ENCODE results near the gene LBHD1. TPM values are rescaled to one million over a fixed set of nuclear protein-coding genes. Genes with fewer than 3 reads are reported as not detected.

LBHD1 gene
- total and polyA plus RNA-seq, 2 of the 4 experiments (the other 2 are of a cell fraction): 1.6 to 4.0 TPM

DNA sequence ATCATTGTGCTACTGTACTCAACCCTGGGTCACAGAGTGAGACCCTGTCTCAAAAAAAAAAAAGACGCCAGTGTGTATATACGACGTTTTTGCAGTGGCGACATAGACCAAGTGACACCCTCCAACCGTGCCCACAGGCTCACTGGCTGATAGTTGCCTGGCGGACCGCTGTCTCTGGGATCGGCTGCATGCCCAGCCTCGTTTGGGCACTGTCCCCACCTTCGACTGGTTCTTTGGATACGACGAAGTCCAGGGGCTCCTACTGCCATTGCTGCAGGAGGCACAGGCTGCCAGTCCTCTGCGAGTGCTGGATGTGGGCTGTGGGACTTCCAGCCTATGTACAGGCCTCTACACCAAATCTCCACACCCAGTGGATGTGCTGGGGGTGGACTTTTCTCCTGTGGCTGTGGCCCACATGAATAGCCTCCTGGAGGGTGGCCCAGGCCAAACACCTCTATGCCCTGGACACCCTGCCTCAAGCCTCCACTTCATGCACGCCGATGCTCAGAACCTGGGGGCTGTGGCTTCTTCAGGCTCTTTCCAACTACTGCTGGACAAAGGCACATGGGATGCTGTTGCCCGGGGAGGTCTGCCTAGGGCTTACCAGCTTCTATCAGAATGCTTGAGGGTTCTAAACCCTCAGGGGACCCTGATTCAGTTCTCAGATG, 5.7 kb downstream of the LBHD1 start:
- H3K23ac ChIP-seq (ENCODE audit: low read depth, low read length): peak overlapping the region; percentile 89
- peaks cover 18% of the 10 kb centered on the region for H4K20me1 ChIP-seq (ENCODE audit: insufficient read depth, low read length)
- peak overlapping the region; percentile 67 for H3K56ac ChIP-seq (ENCODE audit: extremely low read depth, insufficient read depth, low read length)
- no peak overlapping the region for H2BK20ac ChIP-seq (ENCODE audit: low read depth, low read length)
- ATAC-seq (ENCODE audit: low read depth): no peak
- ChIA-PET POLR2A (ENCODE audit: unreplicated experiment) (interaction anchor here (1.6 kb wide), 1 partner anchor 13 kb away, joined by 9 read pairs; the partner anchor contains the start of gene INTS5), CTCF (interaction anchor here (0.8 kb wide), 1 partner anchor 272 kb away, joined by 3 read pairs; no protein-coding TSS in a partner anchor)
- peak overlapping the region; percentile 41 for H2BK5ac ChIP-seq (ENCODE audit: low read depth, low read length, poor library complexity, severe bottlenecking)
- H4K8ac ChIP-seq (ENCODE audit: low read depth in 2 of 2, low read length in 2 of 2): peak overlapping the region; percentile 66 to 69; a peak in 3 of 4 replicates
- H3K9ac ChIP-seq (ENCODE audit: low read depth, low read length): peak overlapping the region; percentile 79
- H3K36me3 ChIP-seq (ENCODE audit: control insufficient read depth, insufficient read depth, low read length): peaks cover 15% of the 10 kb centered on the region
- H2AFZ ChIP-seq (replicated peaks; ENCODE audit: low read length, poor library complexity): peak overlapping the region; percentile 27
- H3K4ac ChIP-seq (ENCODE audit: low read depth, low read length): peak overlapping the region; percentile 91
- no TSS peak for BruUV-seq (replicated peaks)
- peak overlapping the region; percentile 88 for H3K4me2 ChIP-seq (ENCODE audit: low read depth, low read length)
- H3K4me3 ChIP-seq (ENCODE audit: insufficient read depth, low read depth, low read length): peak overlapping the region; percentile 73
- intact Hi-C loops (cut with micrococcal nuclease) (no loop called here), in situ Hi-C loops (cut with MboI; ENCODE audit: low sequenced_read_pairs) (no loop called here), dilution Hi-C loops (cut with HindIII; ENCODE audit: low sequenced_read_pairs, unreplicated experiment) (no loop called here)
- peaks cover 9% of the 10 kb centered on the region for H3K9me1 ChIP-seq (ENCODE audit: insufficient read depth, low read length)
- H2BK120ac ChIP-seq (ENCODE audit: low read depth, low read length): no peak overlapping the region
- peak overlapping the region; percentile 6; the same call in 1 of the 2 replicates for H4K5ac ChIP-seq (ENCODE audit: low read depth, low read length)
- no peak for DNase-seq
- peaks cover 37 to 66% of the 10 kb centered on the region in 2 experiments for H3K79me1 ChIP-seq (ENCODE audit: low read depth in 1 of 2, low read length in 2 of 2)
- H2BK15ac ChIP-seq (ENCODE audit: low read depth, low read length): no peak overlapping the region
- H3K14ac ChIP-seq (replicated peaks; ENCODE audit: low read depth, low read length): peak overlapping the region; percentile 95
- H2AK9ac ChIP-seq (replicated peaks; ENCODE audit: low read depth, low read length, poor library complexity): peak overlapping the region; percentile 99
- no peak overlapping the region for H4K91ac ChIP-seq (ENCODE audit: insufficient read depth, low read depth, low read length)
- peaks cover 8% of the 10 kb centered on the region for H3K4me1 ChIP-seq (ENCODE audit: control insufficient read depth, insufficient read depth, low read length)
- H3K27ac ChIP-seq (ENCODE audit: insufficient read depth, low read length): peak overlapping the region; percentile 68
- no peaks in the 10 kb centered on the region for H3K27me3 ChIP-seq (ENCODE audit: control insufficient read depth, insufficient read depth, low read length)
- H2AK5ac ChIP-seq (ENCODE audit: low read depth, low read length): peak overlapping the region; percentile 93
- 36% methylated on average over 8 of the region's 16 CpGs; no CpG with 5 or more reads in 1 of the 2 experiments for WGBS, 2 experiments (ENCODE audit: extremely low coverage in 2 of 2, insufficient read length in 1 of 2)
- no peaks in the 10 kb centered on the region for H3K9me3 ChIP-seq (ENCODE audit: control insufficient read depth, insufficient read depth, low read length)
- TF ChIP-seq POLR2A (IDR thresholded peaks at IDR 0.05; ENCODE audit: low read depth, low read length): peak; percentile 3; the same call in 1 of the 2 replicates
- TF ChIP-seq SMC3 (IDR thresholded peaks at IDR 0.05; ENCODE audit: low read depth, low read length): no peak
- no peak for TF ChIP-seq CHD1 (IDR thresholded peaks at IDR 0.05; ENCODE audit: low read depth, low read length)
- no peak overlapping the region for H3K18ac ChIP-seq (ENCODE audit: low read depth, low read length)
